Stimulated activated CD4-positive, alpha-beta T cell treated with anti-CD3 and anti-CD28 coated beads, Interleukin-1b, Interleukin-23, amount 100 ng/mL, for 4 hours (primary cell): ENCODE data around the gene SULF2.
"Not testable (repeated sequence)": the region's sequence is repeated elsewhere in the genome, so short reads cannot be mapped to it uniquely, and the experiment has no call there.

ENCODE experiments used
- DNase-seq, 2 donors: peaks; one replicate each; pipeline ENCODE4 v3.0.0-alpha.2; 2020; ENCODE audit warnings: low read depth in 2 of 2

Gene SULF2

GRCh38 chr20:47804972-47805371, 19.7 kb upstream of the SULF2 start:
- not testable (repeated sequence) for DNase-seq

- DNase-seq, result not testable (repeated sequence)
These were observed 19.0 kb upstream of the SULF2 start for GRCh38 chr20:47804224-47804825.

DNA sequence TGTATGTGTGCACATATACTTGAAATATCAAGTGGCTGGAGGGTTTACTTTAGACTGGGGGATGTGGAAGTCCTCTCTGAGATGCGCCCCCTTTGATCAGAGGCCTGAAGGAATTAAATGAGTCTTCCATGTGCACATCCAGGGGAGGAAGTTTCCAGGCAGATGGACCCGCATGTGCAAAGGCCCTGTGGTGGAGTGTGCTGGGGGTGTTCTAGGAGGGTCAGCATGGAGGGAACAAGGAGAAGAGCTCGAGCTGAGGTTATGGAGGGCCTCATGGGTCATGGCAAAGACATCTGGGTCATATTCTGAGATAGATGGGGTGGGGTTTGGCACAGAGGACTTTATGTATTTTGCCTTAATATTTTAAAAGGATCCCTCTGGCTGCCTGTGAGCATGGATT, 17.7 kb upstream of the SULF2 start:
- DNase-seq, result no peak

GRCh38 chr20:47802226-47802920, 17.1 kb upstream of the SULF2 start:
- no peak for DNase-seq

GRCh38 chr20:47801759-47802158, 16.5 kb upstream of the SULF2 start:
- no peak for DNase-seq

- DNase-seq, result no peak
These were observed 15.8 kb upstream of the SULF2 start for GRCh38 chr20:47801079-47801478.

DNA sequence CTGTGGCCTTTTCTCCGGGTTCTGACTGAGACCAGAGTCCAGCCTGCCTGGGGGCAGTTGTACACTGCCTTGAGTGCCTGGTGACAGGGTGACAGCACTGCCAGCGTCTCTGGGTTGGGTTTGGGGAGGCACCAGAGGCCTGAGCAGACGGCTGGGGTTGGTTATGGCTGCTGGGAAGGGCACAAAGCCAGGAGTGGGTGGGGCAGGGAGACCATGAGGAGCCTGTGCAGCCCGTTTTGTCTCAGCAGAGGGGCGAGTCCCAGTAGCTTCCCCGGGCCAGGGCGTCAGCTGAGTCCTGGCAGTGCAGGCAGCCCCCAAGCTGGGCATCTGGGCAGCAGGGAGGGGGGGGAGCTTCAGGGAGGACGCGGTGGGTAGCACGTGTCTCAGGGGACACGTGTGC, 15.3 kb upstream of the SULF2 start:
- DNase-seq, result no peak

GRCh38 chr20:47799116-47799715, 13.9 kb upstream of the SULF2 start:
- no peak for DNase-seq

DNA sequence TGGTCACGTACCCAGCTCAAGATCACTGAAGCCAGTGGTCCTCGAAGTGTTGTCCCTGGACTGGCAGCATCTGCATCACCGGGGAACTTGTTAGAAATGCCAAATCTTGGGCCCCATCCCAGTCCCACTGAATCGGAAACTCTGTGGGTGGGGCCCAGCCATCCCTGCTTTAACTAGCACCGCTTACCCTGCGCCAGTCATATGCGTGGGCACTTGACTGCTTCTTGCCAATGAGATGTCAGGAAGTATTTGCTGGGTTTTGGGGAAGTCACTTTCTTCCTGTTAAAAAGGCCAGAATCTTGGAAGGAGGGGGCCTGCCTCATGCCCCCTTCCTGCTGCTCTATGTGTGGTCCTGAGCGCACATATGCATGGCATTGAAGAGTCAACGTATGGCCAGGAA, 11.7 kb upstream of the SULF2 start:
- no peak for DNase-seq

- DNase-seq, result no peak
These were observed 10.1 kb upstream of the SULF2 start for GRCh38 chr20:47795214-47795907.

GRCh38 chr20:47794264-47794663, 9.0 kb upstream of the SULF2 start:
- not testable (repeated sequence) for DNase-seq

DNA sequence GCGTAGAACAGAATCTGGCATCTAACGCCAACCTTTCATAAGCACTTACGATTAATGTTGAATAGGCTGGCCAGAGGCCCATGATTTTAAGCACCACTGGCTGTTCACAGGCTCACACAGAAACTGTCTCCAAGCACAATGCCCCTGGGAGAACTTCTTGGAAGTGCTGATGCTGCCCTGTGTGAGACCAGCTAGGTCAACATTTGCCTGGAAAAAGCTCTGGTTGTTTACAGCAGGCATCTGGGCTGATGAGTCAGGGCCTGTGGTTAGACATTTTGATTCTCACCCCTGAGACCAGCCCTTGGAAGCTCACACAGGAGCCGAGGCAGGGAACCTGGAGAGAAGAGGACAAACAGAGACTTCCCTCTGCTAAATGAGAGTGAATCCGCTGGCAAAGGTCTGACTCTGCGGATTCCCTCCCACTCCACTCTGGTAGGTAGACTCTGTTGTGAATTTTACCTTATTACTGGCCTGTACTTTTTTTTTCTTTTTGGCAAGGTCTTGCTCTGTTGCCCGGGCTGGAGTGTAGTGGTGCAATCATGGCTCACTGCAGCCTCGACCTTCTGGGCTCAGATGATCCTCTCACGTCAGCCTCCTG, 6.8 kb upstream of the SULF2 start:
- no peak for DNase-seq

DNA sequence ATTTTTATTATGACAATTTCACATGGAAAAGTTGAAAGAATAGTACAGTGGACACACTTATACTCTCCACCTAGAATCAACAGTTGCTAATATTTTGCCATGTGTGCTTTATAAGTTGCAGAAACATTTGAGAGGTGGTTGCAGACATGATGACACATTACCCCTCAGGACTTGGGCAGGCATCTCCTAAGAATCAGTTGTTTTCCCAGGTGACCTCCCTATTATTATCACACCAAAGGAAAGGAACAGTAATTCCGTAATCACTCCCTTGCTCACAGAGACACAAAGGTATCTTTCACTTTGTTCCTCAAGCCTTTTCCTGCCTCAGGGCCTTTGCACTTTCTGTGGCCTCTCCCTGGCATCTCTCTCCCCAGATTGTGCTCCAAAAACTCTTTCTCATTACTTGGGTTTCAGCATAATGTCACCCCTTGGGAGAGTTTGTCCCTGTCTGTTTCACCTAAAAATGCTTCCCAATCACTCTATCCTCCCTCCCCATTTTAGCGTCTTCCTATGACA, 5.9 kb upstream of the SULF2 start:
- DNase-seq, result no peak

- DNase-seq, result no peak
These were observed 5.3 kb upstream of the SULF2 start for GRCh38 chr20:47790580-47790965.

DNA sequence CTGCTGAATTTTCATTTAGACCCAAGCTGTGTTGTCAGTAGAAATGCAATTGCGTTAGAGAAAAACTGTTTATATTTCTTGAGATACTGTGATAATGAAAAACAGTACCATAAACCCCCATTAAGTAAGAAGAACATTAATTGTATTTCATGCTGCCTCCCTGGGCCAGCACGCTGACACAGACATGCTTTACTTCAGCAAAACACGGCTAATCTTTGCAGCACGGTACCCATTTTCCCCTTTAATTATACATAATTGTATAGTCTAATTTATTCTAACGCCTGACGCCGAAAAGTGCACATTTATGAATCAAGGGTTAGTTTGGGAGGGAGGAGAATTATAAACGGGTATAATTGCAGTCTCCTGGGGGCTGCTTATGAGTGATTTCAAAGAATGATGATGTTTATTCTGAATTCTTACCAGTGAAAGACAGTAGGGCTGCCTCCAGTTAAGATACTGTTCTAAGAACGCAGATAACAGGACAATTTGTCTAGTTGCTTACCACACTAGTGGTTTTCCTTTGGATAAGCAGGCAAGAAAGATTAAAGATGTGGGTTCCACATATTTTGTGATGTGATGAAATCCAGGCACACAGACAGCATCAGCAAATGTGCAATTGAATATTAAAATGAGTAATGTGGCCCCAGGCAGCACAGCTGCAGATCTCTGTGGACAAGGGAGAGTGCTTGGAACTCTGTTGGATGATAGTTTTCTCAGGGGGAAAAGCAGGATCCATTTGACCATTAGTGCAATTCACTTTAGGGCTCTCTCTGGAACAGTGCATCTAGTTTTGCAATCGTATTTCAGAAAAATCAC, 4.7 kb upstream of the SULF2 start:
- no peak for DNase-seq

- DNase-seq, result no peak
These were observed 3.9 kb upstream of the SULF2 start for GRCh38 chr20:47789081-47789763.

GRCh38 chr20:47788741-47789080, 3.4 kb upstream of the SULF2 start:
- no peak for DNase-seq

DNA sequence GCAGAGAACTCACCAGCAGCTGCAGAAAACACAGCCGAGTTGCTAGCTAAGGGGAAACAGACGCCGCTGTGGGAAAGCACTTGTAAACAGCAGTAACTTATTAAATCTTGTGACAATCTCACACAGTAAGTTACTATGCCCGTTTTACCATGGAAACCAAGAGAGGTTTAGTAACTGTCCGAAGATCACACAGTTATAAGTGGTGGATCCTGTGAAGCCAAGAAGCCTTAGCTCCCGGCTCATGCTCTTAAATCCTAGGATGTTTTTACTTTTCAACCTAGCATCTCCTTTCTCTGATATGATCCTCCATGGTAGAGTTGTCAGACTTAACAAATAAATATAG, 1.5 kb upstream of the SULF2 start:
- no peak for DNase-seq

DNA sequence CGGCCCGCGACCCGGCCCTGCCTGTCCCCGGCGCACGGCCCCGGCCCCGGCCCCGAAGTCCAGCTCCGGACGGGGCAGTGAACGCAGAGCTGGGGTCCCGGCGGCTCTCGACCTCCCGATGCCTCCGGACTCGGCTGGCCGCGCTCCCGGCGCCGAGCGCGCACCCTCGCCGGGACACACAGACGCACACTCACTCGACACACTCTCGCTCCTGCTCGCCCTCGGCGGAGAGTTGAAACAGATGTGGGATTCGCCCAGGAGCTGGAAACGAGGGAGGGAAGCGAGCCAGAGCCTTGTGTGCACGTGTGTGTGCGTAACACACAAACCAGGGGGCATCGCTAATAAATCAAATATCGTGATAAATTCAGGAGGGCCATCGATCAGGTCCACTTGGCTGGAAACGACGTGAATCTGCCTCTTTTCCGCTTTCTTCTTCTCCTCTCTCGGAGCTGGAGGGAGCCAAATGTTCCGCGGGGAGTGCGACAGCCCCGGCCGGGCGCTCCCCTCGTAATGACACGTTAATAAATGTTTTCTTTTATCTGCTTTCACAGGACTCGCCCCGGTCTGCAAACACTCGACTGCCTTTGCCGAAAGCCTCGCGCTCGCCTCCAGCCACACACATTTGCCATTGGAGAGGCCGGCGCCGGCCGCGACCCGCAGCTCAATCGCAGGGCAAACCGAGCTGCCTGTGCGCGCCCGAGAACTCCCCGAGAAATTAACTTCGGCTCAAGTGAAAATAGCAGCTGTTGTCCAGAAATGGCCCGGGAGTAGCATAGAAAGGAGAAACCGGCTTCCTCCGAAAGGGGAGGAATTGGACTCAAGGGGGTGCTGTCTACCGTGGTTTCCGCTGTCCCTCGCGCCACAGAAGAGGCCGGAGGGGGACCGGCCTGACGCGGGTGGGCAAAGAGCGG, 828 bp upstream of the SULF2 start:
- DNase-seq, result no peak
